PC-9 (cell line): Measurements from ENCODE around the gene RASAL2.
"Not testable (repeated sequence)": the region's sequence is repeated elsewhere in the genome, so short reads cannot be mapped to it uniquely, and the experiment has no call there.

Source experiments
- EZH2 ChIP-seq: fragments of 200-600 bp; sonication (generic); IDR thresholded peaks from 2 replicates; pipeline ENCODE4 v1.8.0; 2017; ENCODE audit warnings: antibody characterized with exemption, low read depth
- TF ChIP-seq, protein P1 (sequence below): fragments of 200-600 bp; sonication (generic); conservative IDR thresholded peaks from 2 replicates; pipeline ENCODE4 v1.6.1; 2017; ENCODE audit warnings: mixed run types, antibody characterized with exemption, mild to moderate bottlenecking, moderate library complexity

DNA sequence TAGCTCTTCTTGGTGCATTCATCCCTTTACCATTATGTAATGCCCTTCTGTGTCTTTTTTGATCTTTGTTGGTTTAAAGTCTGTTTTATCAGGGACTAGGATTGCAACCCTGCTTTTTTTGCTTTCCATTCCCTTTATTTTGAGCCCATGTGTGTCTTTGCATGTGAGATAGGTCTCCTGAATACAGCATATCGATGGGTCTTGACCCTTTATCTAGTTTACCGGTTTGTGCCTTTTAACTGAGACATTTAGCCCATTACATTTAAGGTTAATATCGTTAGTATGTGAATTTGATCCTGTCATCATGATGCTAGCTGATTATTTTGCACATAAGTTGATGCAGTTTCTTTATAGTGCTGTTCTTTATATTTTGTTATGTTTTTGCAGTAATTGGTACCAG is 154.4 kb downstream of the RASAL2 start:
- TF ChIP-seq, protein P1, sequence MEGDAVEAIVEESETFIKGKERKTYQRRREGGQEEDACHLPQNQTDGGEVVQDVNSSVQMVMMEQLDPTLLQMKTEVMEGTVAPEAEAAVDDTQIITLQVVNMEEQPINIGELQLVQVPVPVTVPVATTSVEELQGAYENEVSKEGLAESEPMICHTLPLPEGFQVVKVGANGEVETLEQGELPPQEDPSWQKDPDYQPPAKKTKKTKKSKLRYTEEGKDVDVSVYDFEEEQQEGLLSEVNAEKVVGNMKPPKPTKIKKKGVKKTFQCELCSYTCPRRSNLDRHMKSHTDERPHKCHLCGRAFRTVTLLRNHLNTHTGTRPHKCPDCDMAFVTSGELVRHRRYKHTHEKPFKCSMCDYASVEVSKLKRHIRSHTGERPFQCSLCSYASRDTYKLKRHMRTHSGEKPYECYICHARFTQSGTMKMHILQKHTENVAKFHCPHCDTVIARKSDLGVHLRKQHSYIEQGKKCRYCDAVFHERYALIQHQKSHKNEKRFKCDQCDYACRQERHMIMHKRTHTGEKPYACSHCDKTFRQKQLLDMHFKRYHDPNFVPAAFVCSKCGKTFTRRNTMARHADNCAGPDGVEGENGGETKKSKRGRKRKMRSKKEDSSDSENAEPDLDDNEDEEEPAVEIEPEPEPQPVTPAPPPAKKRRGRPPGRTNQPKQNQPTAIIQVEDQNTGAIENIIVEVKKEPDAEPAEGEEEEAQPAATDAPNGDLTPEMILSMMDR: not testable (repeated sequence)
- not testable (repeated sequence) for TF ChIP-seq EZH2
